ENCODE data around the gene FAM180A.

GRCh38 chr7:135792866-135793265 is 44.3 kb upstream of the FAM180A start:
- TF ChIP-seq CTCF (conservative IDR thresholded peaks at IDR 0.05; ENCODE audit: low read length) (no peak), EZH2phosphoT487 (IDR thresholded peaks at IDR 0.05; ENCODE audit: borderline replicate concordance, low read depth, low read length) (no peak)
